Adrenal gland (tissue), 12 donors: Measurements from ENCODE around the gene TLN1. TPM values are rescaled to one million over a fixed set of nuclear protein-coding genes. Genes with fewer than 3 reads are reported as not detected.
A peak's percentile ranks its signal among the peaks of the same experiment; 100 is the strongest.

Experiments
- DNase-seq, 7 donors: peaks; one replicate each; pipeline ENCODE4 v3.0.0-alpha.2; 2019 to 2020
- H3K27ac ChIP-seq, 5 donors: fragments of 200-600 bp; sonication (generic) in 4 of 5; 1 replicate in 3 of 5; 2 replicates in 2 of 5; pipeline versions ENCODE4 v1.5.1 to v1.8.0; 2016 to 2020; ENCODE audit warnings: mild to moderate bottlenecking in 1 of 5
- H3K27me3 ChIP-seq: fragments of 200-600 bp; 2 replicates; pipeline ENCODE4 v1.8.0; 2021
- H3K36me3 ChIP-seq, 2 donors: fragments of 200-600 bp; replicated peaks in 1 of 2; 1 replicate in 1 of 2; 2 replicates in 1 of 2; pipeline versions ENCODE4 v1.5.1 to v1.8.0; 2018 to 2022
- H3K4me1 ChIP-seq, 2 donors: fragments of 200-600 bp; replicated peaks in 1 of 2; 1 replicate in 1 of 2; 2 replicates in 1 of 2; pipeline versions ENCODE4 v1.5.1 to v1.8.0; 2018 to 2021
- H3K4me3 ChIP-seq, 4 donors: fragments of 200-600 bp; sonication (generic) in 3 of 4; one replicate each; pipeline ENCODE4 v1.5.1; 2016 to 2018
- H3K9me3 ChIP-seq, 3 donors: fragments of 200-600 bp; sonication (generic) in 1 of 3; replicated peaks in 1 of 3; 1 replicate in 2 of 3; 2 replicates in 1 of 3; pipeline versions ENCODE4 v1.5.1 to v1.8.0; 2016 to 2021
- POLR2A ChIP-seq, 2 donors: fragments of 450-650 bp; IDR thresholded peaks; one replicate each; pipeline ENCODE4 v1.6.1; 2017; ENCODE audit warnings: antibody characterized with exemption in 2 of 2, mild to moderate bottlenecking in 2 of 2, moderate library complexity in 1 of 2
- WGBS, 4 donors: extraction: QIAGEN DNeasy Blood & Tissue Kit in 2 of 4; methylation state at CpG; one replicate each; pipeline versions ENCODE4 v1.1.5 to v1.1.7; 2013 to 2017; 5-methylcytosine and 5-hydroxymethylcytosine counted together
- intact Hi-C, 2 donors: fragments of 100-400 bp; cut with DNase I; formaldehyde crosslinking; loops; one replicate each; pipeline versions ENCODE4 v1.14.1 to v1.15.0; 2022 to 2023
- polyA plus RNA-seq, 3 donors: library from polyadenylated mRNA; stranded (reverse); fragments of 200-250 nt in 2 of 3; fragments of 350-450 nt in 1 of 3; fragmentation: Illumina TruSeq in 1 of 3; extraction: RNeasy Lipid Tissue Mini Kit (QIAGEN cat#74804) in 1 of 3; gene quantifications; one replicate each; pipeline ENCODE4 v1.2.3, GENCODE V29; 2013 to 2014
- total RNA-seq, 9 donors: library from RNA; depleted of rRNA in 4 of 9; stranded (reverse); fragments of >200 nt in 4 of 9; fragments of 120-200 nt in 1 of 9; fragmentation: NEBNext Ultra II Directional in 1 of 9; extraction: Animal tissue kit (Norgen Biotek cat#: 25700) in 1 of 9; gene quantifications; one replicate each; pipeline versions ENCODE4 v1.1.0 to v1.2.4, GENCODE V29; 2013 to 2023
- TF ChIP-seq, protein P1 (sequence below), 6 experiments: fragments of 450-650 bp in 4 of 6; fragments of 200-600 bp in 2 of 6; sonication (generic) in 1 of 6; IDR thresholded peaks; 1 replicate in 5 of 6; 2 replicates in 1 of 6; pipeline versions ENCODE4 v1.5.1 to v1.8.0; 2016 to 2021; ENCODE audit warnings: antibody characterized with exemption in 6 of 6, mild to moderate bottlenecking in 2 of 6, moderate library complexity in 1 of 6
- donor health status: healthy with polysubstance abuse.
- donor health status: Bipolar disorder and iron deficiency.
- donor health status: DM: yes; HTN: yes; CAD: no.
- donor health status: DM: no; HTN: no; CAD: no.
- donor health status: DM: no; HTN: no; CAD: no.
- donor health status: DM: yes; HTN: yes; CAD: no.

TLN1 gene
- total and polyA plus RNA-seq, 12 donors: 157 to 565 (median 296) TPM

DNA sequence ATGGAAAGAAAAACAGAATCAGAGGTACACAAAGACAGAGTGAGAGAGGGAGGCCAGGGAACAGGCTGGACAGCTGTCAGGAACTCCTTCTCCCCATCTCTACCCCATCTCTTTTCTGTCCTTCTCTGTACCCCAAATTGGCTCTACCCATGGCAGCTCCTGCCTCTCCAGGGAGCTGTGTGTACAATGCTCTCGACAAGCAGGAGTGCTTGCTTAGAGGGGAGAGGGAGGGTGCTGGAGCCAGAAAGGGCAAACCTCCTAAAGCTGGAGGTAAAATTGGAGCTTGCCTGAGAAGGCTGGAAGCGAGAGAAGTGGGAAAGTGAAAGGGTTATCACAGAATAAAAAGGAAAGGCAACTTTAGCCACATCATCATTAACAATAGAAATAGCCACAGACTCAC lies 48.7 kb downstream of the TLN1 start:
- Histone ChIP-seq H3K9me3 (no peaks in the 10 kb centered on the region), H3K27ac (peak overlapping the region in 2 of 5 donors; percentile 21 to 40), H3K36me3 (peaks cover 0 to 34% of the 10 kb centered on the region in 2 donors), H3K27me3 (no peaks in the 10 kb centered on the region), H3K4me3 (no peak overlapping the region), H3K4me1 (peaks cover 15 to 26% of the 10 kb centered on the region in 2 donors)
- WGBS, 4 donors: 67 to 81% (median 70%) methylated on average over 2 of the region's 2 CpGs
- intact Hi-C loops: no loop called here
- TF ChIP-seq POLR2A (IDR thresholded peaks at IDR 0.05): no peak
- TF ChIP-seq, protein P1, sequence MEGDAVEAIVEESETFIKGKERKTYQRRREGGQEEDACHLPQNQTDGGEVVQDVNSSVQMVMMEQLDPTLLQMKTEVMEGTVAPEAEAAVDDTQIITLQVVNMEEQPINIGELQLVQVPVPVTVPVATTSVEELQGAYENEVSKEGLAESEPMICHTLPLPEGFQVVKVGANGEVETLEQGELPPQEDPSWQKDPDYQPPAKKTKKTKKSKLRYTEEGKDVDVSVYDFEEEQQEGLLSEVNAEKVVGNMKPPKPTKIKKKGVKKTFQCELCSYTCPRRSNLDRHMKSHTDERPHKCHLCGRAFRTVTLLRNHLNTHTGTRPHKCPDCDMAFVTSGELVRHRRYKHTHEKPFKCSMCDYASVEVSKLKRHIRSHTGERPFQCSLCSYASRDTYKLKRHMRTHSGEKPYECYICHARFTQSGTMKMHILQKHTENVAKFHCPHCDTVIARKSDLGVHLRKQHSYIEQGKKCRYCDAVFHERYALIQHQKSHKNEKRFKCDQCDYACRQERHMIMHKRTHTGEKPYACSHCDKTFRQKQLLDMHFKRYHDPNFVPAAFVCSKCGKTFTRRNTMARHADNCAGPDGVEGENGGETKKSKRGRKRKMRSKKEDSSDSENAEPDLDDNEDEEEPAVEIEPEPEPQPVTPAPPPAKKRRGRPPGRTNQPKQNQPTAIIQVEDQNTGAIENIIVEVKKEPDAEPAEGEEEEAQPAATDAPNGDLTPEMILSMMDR (IDR thresholded peaks at IDR 0.05): no peak
- DNase-seq: no peak

DNA sequence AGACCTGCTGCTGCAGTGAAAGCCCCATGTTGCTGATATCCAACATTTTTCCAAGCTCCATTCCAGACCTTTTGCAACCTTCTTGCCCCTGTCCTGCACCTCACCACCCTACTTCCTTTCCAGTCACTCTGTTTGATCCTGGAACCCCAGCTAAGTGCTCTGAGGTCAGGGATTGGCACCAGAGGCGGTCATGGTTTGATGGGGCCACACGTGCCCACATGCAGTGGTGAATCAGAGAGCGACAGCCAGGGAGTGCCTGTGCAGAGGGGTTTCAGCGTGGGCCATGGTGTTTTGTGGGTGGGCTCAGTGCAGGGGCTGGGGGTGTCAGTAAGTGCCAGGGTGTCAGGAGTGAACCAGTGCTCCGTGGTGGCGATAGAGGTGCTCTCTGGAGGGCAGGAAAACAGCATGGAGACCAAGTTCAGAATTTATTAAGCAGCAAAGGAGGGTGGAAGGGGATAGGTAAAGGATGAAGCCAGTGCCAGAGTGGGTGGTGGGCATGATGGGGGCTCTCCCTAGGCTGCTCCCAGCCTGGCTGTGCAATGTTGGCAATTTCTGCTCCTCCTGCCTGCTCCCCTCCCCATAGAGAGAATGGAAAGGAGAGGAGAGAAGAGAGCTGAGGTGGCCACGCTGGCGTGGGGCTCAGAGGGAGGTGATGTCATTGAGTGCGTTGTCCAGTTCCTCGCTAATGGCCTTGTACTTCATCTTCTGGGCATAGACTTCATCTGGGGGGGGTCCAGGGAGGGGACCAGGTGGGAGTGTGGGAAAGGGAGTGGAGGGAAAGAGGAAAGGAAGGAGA lies 49.3 kb downstream of the TLN1 start:
- Histone ChIP-seq H3K27ac (peak overlapping the region in 2 of 5 donors; percentile 21 to 40), H3K4me3 (no peak overlapping the region), H3K27me3 (no peaks in the 10 kb centered on the region), H3K9me3 (no peaks in the 10 kb centered on the region), H3K4me1 (peaks cover 9 to 20% of the 10 kb centered on the region in 2 donors), H3K36me3 (peaks cover 0 to 34% of the 10 kb centered on the region in 2 donors)
- intact Hi-C loops: no loop called here
- no peak for DNase-seq
- WGBS, 4 donors: 75 to 77% (median 76%) methylated on average over 10 of the region's 10 CpGs
- TF ChIP-seq POLR2A (IDR thresholded peaks at IDR 0.05): no peak
- TF ChIP-seq, protein P1 (IDR thresholded peaks at IDR 0.05): no peak

DNA sequence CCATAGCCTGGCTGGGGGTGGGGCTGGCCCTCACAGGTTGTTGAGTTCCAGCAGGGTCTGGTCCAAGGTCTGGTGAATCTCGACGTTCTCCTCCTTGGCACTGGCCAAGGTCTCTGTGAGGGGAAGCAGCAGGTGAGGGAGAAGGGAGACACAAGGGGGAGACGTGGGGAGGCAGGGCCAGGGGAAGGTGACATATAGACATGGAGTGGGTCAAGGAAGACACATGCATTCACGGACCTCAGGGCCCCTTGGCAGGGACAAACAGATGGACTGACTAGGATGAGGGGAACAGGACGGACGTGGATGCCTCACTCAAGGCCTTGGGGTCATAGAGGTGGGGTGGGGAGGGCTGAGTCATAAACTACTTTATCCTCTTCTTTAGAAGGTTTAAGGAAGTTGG lies 49.9 kb downstream of the TLN1 start:
- WGBS, 4 donors: 40 to 61% (median 54%) methylated on average over 6 of the region's 6 CpGs
- Histone ChIP-seq H3K4me1 (peaks cover 2 to 13% of the 10 kb centered on the region in 2 donors), H3K4me3 (no peak overlapping the region), H3K27me3 (no peaks in the 10 kb centered on the region), H3K9me3 (no peaks in the 10 kb centered on the region), H3K27ac (peak overlapping the region in 1 of 5 donors; percentile 40), H3K36me3 (peaks cover 0 to 34% of the 10 kb centered on the region in 2 donors)
- no peak for DNase-seq
- TF ChIP-seq, protein P1 (IDR thresholded peaks at IDR 0.05): no peak
- TF ChIP-seq POLR2A (IDR thresholded peaks at IDR 0.05): no peak
- intact Hi-C loops: no loop called here

DNA sequence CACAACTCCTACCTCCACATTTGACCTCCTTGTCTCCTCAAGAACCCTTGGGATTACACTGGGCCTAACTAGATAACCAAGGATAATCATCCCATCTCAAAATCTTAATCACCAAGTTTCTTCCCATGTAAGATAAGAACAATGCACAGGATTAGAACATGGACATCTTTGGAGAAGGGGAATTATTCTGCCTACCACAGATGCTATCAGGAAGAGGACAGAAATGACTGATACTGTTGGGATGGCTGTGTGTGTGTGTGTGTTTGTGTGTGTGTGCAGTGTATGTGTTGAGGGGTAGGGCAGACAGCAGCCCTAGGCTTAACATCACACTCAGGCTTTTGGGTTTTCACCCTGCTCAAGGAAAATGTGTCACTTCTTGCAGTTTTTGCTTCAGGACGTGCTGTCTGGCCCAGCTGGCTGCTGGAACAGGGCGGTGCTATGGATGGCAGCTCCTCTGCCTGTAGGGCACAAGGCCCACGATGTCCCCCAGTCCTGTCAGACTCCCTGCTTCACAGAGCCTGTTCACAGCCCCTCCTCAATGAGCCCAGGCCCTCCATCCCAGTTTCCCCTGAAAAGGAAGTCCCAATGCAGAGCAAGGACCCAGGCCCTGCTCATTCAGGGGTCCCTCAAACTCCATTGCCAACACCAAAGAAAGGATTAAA lies 50.5 kb downstream of the TLN1 start:
- no peaks in the 10 kb centered on the region for H3K9me3 ChIP-seq
- H3K4me3 ChIP-seq: no peak overlapping the region
- H3K4me1 ChIP-seq: peaks cover 0 to 7% of the 10 kb centered on the region in 2 donors
- no peaks in the 10 kb centered on the region for H3K27me3 ChIP-seq
- TF ChIP-seq, protein P1 (IDR thresholded peaks at IDR 0.05): no peak
- TF ChIP-seq POLR2A (IDR thresholded peaks at IDR 0.05): no peak
- intact Hi-C loops: no loop called here
- no peak for DNase-seq
- peaks cover 0 to 34% of the 10 kb centered on the region in 2 donors for H3K36me3 ChIP-seq
- peak overlapping the region in 1 of 5 donors; percentile 40 for H3K27ac ChIP-seq
- WGBS, 4 donors: 68 to 84% (median 71%) methylated on average over 2 to 3 of the region's 3 CpGs
